HG02970 (cell line): Measurements from ENCODE around the gene TRAPPC12.
"Not testable (repeated sequence)": the region's sequence is repeated elsewhere in the genome, so short reads cannot be mapped to it uniquely, and the experiment has no call there.

Experiments
- ATAC-seq: cut with Tn5 transposase; IDR thresholded peaks from one replicate; pipeline ENCODE4 v1.9.1; 2021; ENCODE audit warnings: mild to moderate bottlenecking, moderate library complexity, moderate number of reproducible peaks; ENCODE audit not compliant: unreplicated experiment, low FRiP score

TRAPPC12 gene

GRCh38 chr2:3483227-3483985, 103.9 kb downstream of the TRAPPC12 start:
- no peak for ATAC-seq

DNA sequence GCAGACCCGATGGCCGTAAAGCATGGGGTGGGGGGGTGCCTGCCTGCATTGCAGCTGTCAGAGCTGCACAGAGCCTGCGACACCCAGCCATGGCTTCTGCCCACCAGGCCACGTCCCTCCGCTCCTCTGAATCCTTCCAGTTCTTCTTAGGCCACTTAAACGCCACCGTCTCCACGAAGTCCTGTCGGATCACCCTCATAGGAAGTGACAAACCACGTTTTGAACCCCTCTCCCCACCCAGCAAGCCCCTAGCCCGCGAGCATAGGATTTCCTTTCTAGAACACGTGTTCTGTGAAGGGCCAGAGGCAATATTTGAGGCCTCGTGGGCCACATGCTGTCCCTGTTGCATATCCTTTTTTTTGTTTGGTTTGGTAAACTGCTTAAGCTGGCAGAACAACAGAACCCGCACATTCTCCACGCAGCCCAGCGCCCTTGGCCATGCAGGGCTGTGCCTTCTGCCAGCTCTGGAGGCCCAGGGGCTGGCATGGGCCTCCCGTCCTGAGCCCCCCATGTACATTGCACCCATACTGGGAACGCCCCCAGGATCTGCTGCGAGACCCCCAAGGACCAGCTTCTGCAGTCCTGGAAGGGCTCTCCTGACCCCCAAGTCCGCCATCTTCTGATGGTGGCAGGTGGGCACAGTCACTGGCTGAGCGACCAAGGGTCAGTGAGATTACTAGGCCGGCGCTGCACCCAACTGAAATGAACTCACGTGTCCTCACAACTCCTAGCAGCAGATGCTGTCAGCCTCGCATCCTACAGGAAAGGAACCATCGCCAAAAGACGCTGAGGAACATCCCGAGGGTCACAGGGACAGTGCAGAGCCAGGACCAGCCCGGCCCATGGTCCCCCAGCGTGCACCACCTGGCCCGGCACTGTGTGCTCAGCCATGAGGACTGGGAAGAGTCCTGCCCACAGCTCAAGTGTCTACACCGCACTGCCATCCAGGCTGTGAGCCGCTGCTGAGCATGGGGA, 104.8 kb downstream of the TRAPPC12 start:
- no peak for ATAC-seq

DNA sequence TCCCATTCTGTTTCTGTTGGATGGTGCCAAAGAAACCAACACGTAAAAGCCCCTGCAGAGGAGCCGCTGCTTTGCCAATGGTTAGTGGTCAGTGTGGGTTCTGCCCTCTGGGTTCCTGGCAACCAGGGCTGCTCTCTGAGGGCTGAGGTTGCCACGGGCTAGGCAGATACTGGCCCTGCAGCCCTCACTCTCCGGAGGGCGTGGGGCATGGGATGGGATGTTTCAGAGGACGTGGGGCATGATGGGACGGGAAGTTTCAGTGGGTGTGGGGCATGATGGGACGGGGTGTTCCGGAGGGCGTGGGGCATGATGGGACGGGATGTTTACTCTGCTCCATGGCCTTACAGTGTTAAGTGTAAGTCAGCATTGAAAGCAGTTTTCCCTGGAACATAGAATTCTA, 105.7 kb downstream of the TRAPPC12 start:
- ATAC-seq: no peak

GRCh38 chr2:3486047-3487027, 106.8 kb downstream of the TRAPPC12 start:
- ATAC-seq: no peak

DNA sequence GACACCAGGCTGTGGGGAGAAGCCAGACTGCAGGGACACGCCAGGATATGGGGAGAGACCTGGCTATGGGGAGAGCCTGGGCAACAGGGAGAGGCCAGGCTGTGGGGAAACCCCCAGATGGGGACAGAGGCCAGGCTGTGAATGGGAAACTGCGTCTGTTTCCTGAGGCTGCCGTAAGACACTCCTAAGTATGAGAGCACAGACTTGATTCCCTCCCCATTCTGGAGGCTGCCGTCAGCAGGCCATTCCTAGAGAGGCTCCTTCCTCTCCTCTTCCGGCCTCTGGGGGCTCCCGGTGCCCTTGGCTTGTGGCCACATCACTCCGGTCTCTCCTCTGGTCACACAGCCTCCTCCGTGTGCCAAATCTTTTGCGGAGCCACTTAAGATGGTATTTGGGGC, 107.5 kb downstream of the TRAPPC12 start:
- no peak for ATAC-seq

- ATAC-seq: no peak
Measured at GRCh38 chr2:3487432-3487831, 107.9 kb downstream of the TRAPPC12 start.

- no peak for ATAC-seq
Measured at GRCh38 chr2:3488061-3488531, 108.6 kb downstream of the TRAPPC12 start.

DNA sequence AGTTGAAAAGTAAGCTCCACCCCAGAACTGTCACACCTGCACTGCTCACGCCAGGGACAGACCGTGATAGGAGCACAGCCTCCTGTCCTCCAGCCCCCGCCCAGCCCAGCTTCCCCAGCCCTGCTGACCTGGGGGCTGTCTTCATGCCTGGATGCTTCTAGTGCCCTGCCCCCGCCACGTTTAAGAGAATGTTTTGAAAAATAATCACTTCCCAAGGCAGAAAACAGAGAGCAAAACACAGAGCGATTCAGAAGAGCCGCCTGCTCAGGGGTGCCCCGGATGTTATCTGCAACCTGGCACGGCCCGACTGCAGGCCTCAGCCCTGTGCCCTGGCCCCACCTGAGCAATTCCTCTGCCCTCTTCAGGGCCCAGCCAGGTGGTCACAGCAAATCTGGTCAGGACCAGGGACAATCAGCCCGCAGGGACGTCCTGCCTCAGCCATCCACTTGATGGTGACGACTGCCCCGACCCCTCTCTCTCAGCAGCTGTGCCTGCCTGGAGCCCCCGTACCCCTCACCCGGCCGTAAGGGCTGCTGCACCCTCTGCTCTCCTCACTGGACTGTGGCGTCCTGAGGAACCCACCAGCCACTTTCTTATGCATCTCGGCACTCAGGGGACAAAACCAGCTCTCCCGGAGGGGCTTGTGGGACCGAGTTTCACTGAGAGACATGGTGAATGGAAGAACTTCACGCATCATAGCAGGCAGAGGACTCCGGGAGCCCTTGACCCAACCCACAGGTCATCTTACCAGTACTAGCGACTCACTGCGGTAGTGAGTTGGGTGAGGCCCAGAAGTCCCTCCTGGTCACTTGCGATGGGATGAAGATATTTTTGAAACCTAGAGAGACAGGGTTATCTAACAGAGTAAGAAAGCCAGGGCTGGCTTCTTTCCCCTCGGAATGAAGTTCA, 109.6 kb downstream of the TRAPPC12 start:
- ATAC-seq: no peak

DNA sequence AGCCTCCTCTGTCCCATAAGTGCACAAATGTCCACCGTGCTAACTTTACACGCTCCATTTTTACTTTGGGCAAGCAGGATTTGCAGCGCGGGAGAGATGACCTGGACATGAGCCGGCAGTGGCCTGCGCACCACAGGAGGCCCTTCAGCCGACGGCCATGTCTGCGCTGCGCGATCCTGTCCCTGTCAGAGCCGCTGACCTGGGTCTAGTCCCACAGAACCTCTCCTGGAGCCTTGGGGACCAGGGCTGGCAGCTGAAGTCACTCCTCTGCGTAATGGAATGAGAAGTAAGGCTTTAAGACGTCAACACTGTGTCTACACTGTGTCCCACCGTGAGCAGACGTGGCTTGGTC, 110.2 kb downstream of the TRAPPC12 start:
- ATAC-seq: no peak

DNA sequence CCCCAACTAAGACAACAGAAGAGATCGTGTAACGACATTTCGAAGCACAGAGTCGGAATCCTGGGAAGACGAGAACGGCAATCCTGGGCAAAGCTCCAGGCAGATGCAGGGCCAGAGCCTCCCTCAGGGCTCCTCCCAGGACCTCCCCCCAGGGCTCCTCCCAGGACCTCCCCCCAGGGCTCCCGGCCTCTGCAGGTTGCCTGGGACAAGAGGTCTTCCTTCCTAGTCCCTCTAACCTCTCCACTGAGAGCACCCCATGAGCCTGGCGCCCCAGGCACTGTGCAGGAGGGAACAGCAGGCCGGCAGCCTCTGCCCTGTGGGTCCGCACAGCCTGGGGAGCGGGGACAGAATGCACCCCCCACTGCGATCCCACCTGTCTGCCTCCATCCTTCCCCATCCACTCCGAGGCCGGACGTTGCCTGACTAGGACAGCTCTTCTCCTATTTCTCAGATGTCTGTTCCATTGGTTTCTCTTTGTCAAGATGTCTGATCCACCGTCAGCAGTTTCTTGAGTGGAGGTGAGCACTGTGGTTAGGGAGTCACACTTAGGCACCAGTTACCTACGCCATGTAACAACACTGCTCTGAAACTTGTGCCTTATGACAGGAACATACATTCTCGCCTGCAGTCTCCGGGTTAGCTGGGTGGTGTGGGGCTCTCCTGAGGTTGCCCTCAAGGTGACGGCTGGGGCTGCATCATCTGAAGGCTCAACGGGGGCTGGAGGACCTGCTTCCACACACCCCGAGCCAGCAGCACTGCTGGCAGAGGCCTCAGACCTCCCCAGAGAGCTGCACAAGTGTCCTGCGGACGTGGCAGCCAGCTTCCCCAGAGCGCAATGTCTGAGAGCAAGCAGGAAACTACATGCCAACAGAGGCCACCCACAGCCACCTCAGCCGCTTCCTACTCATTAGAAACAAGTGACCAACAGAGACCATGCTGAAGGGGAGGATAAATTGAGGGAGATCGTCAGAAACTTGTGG, 111.0 kb downstream of the TRAPPC12 start:
- ATAC-seq: no peak

DNA sequence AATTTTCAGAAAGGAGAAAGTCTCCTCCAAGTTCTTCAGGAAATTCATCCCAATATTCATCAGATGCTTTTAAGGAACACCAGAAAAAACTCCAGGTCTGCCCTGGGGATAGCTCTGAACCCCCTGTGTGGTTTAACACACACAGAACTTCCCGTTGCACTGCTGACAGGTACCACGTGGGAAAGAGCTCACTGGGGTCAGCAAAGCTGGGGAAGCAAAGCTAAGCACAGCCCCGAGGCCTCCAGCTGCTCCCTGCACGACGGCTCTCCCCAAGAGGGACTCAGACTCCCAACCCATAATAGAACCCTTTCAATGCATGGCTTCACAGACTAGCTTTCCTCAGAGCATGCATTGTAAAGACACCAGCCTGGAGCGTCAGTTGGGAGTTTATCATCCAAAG, 111.8 kb downstream of the TRAPPC12 start:
- no peak for ATAC-seq

- ATAC-seq: no peak
Measured at GRCh38 chr2:3491716-3492474, 112.4 kb downstream of the TRAPPC12 start.

GRCh38 chr2:3492475-3492787, 112.9 kb downstream of the TRAPPC12 start:
- not testable (repeated sequence) for ATAC-seq

- ATAC-seq: no peak
Measured at GRCh38 chr2:3492951-3493614, 113.6 kb downstream of the TRAPPC12 start.

- ATAC-seq: no peak
Measured at GRCh38 chr2:3493615-3494007, 114.1 kb downstream of the TRAPPC12 start.

DNA sequence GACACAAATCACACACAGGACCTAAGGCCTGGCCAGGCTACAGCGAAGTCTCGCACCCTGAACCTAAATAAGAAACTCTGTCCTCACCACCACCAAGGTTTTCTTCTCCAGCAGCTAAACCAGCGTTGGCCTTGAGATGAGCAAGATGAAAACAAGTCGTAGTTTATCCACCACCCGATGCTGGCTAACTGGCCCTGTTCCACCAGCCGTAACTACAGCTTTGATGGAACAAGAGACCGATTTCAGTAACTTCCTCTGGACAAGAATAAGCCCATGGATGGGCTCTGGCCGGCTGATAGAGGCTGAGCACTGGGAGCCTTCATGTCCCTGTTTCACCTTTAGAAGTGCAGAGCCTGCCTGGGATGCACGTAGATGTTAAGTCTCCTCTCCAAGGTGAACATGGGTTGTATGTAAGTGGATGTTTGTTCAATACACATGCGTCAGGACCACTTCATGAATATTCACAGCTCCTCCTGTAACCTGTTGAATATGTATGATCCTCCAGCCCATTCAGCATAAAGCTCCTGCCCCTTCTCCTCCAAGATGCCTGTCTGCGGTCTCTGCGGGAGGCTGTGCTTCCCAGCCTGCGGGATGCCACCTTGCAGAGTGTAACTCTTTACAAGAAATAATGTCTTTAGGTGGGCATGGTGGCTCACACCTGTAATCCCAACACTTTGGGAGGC, 115.6 kb downstream of the TRAPPC12 start:
- ATAC-seq: no peak

DNA sequence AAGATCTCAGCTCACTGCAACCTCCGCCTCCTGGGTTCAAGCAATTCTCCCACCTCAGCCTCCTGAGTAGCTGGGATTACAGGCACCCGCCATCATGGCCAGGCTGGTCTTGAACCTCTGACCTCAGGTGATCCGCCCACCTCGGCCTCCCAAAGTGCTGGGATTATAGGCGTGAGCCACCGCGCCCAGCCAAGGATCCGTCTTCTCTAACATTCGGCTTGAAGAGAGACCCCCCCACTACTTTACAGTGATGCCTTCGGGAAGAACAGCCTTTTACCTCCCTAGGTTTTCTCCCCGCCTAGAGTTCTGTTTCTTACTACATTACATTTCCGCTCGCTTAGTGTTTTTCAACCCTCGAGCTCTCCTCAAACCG, 117.2 kb downstream of the TRAPPC12 start:
- ATAC-seq: not testable (repeated sequence)
